HTR-8/SVneo (cell line): ENCODE data around the gene PRR14.

Source experiments
- DNase-seq: peaks from one replicate; pipeline ENCODE4 v3.0.0; 2011; ENCODE audit warnings: low spot score, mixed read lengths; ENCODE audit not compliant: insufficient read length
- FAIRE-seq: peaks from 2 replicates; lab custom pipeline; 2011; peaks lifted over from hg19 to GRCh38; lab: Jason Lieb, UNC

The PRR14 gene

DNA sequence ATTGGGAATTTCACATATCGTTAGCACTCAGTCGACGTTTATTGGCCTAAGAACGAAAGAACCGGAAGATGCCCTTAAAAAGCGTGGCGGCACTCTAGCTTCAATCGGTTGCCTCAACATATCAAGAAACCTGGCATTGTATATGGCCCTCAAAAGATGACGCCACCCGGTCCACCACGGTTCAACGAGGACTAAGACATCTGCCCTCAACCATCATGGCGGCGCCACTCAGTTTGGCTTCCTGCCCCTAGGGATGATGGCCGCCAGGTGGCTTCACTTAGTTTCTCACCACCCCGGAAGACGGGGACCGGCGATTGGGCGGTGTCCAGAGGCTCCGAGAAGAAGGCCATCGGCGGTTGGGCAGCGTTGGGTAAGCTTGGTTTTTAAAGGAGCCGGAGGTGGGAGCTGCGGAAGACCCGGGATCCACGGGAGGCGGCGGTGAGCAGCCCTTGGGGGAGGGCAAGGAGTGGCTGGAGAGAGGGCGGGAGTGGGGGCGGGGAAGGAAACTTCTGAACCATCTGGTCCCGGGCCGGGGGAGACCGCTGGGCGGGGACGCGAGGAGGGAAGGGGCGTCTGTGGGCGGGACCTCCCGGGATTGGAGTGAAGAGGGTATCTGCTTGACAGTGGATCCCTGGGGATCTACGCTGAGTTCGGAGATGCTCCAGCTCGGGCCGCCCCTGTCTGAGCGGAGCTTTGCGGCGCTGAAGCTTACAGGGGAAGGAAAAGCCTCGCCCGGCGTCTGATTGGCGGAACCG, at the start of gene PRR14:
PRR14 (plus strand) TSS at position 592 of the 755 bp plus-strand sequence. CDS start 686 bp downstream, outside the sequence.
- FAIRE-seq = peak; percentile 85
- DNase-seq = peak; percentile 98

GRCh38 chr16:30601966-30602365, 48.8 kb upstream of the PRR14 start:
- FAIRE-seq (no peak), DNase-seq (no peak)

DNA sequence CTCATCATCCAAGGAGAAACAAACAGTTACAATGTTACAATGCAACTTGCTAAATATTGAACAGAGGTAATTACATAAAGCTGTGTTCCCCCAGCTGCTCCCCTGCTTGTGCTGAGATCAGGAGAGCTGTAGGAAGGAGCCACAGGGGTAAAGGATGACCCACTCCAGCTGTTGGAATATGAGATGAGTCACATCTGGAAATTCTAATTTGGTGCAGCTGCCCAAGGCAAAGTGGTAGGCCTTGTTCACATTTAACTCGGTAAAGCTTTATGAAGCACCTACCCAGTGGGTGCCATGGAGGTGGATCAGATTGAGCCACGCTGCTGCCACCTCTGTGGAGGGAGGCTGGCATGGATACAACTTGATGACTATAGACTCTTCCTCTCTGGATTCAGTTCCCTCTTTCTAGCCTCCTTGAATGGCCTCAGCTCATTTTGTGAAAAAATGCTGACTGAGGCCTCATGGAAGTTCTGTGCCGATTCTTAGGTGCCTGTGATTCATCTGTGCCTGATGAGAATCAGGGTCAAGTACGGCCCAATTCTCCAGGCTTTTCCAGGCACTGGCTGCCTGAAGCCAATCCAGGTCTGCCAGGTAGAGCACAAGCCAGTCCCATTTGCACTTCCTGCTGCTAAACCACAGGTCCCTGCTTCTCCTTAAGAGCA, 48.0 kb upstream of the PRR14 start:
- DNase-seq (no peak), FAIRE-seq (no peak)

GRCh38 chr16:30603945-30604315, 46.8 kb upstream of the PRR14 start:
- no peak for FAIRE-seq

DNA sequence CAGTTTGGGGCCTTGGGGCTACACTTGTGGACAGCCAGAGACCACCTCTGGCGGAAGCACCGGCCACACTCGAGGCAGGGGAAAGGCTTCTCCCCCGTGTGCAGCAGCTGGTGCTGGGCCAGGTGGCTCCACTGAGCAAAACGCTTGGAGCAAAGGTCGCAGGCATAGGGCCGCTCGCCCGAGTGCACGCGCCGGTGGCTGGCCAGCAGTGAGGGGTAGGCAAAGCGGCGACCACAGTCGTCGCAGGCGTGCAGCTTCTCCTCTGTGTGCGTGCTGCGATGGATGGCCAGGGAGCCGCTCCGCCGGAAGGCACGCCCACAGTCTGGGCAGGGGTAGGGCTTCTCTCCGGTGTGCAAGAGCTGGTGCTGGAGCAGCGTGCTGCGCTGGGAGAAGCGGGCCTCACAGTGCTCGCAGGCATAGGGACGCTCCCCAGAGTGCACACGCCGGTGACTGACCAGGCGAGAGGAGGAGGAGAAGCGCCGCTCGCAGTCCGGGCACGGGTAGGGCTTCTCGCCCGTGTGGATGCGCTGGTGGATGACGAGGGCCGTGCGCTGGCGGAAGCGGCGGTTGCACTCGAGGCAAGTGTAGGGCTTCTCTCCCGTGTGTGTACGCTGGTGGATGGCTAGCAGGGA, 46.3 kb upstream of the PRR14 start:
- FAIRE-seq = no peak
- no peak for DNase-seq

More at GRCh38 chr16:30603945-30604315, 46.8 kb upstream of the PRR14 start:
- no peak for DNase-seq

DNA sequence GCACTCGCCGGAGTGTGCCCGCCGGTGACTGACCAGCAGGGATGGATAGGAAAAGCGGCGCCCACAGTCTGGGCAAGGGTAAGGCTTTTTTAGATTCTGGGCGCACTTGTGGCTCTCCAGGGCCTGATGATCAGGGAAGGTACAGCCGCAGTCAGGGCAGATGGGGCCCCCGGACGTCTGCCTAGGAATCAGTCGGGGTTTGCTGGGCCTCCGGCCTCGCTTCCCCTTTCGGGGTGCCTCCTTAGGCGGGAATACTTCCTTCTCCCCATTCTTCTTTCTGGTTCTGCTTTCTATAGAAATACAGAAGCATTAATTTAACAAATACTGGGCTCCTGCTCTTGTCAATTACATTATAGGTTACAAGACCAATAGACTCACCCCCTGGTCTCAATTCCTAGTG, 45.6 kb upstream of the PRR14 start:
- DNase-seq (no peak), FAIRE-seq (no peak)

GRCh38 chr16:30606004-30606403, 44.8 kb upstream of the PRR14 start:
- no peak for FAIRE-seq

DNA sequence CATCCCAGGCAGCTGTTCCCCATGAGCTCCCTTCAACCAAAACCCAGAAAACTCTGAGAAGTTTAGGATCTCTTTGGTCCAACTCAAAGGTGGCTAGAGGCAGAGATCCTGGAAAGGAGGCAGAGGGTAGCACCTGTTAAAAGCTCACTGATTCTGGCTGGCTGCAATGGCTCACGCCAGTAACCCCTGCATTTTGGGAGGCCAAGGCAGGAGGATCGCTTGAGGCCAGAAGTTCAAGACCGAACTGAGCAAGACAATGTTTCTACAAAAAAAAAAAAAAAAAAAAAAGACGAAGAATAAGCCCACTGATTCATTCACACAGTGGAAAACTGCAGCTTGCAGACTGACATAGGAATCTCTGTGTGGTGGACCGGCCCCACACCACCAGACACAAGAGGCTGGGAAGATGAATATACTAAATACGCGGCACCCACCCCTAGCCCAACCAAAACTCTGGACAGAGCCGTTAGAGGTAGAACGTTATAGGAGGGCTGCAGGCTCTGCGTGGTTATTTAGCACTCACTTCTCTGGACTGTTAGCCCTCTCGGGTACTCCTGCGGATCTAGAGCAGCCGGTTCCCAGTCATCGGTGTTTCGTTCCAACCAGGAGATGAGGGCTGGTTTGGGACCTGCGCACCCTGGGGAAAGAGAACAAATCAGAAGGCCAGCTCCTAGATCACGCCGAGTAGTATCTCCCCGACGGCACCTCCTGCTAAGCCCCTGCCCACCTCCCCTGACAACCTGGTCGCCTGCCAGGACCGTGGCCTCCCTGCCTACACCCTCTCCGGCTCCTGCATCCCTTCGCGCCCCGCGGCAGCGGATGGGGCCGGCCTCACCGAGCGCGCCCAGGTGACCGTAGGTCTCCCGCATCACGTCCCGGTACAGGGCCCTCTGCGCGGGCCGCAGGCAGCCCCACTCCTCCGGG, 41.5 kb upstream of the PRR14 start:
- FAIRE-seq = no peak
- peak; percentile 37 for DNase-seq

More at GRCh38 chr16:30606004-30606403, 44.8 kb upstream of the PRR14 start:
- DNase-seq = no peak

DNA sequence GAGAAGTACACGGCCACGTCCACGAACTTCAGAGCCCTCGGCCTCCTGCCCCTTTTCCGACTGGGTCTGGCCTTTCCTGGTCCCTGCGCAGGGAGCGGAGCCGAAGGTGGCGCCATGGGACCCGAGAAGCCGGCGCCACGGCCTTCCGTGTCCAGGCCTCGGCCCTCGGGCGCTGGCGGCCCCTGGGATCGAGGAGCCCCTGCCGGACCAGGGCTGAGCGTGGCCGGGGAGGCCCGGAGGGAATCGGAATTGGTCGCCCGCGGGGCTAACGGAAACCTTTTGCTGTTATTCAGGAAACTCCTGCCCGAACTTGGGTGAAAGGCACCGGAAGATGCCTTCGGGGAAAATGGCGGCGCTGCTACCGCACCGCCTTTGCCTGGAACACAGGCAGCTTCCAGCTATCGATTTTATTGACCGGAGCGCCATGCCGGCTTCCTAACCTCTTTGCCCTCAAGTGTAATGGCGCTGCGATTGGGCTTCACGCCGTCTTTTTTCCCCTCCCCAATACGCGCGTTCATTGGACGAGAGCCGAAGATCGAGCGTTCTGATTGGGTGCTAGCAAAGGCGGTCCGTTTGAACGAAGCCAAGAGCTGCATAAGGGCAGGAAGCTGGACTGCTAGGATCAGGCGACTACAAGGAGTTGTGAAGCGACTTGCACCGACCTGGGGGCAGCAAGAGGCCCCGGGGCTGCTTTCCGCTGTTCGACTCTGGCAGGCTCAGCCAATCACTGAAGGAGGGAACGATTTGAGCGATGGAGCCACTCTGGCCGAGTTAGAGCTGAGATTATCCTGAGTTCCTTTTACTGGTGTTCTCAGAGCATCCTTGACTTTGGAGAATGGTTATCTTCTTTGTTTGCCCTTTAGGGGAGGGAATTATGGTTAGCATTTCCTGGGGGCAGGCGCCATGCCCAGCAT, 40.6 kb upstream of the PRR14 start, which contains the start of gene ZNF689:
ZNF689 (minus strand) TSS at position 464 of the 914 bp plus-strand sequence; CDS start at position 116, 348 bp downstream.
- peak; percentile 97 for DNase-seq
- FAIRE-seq = peak; percentile 16

DNA sequence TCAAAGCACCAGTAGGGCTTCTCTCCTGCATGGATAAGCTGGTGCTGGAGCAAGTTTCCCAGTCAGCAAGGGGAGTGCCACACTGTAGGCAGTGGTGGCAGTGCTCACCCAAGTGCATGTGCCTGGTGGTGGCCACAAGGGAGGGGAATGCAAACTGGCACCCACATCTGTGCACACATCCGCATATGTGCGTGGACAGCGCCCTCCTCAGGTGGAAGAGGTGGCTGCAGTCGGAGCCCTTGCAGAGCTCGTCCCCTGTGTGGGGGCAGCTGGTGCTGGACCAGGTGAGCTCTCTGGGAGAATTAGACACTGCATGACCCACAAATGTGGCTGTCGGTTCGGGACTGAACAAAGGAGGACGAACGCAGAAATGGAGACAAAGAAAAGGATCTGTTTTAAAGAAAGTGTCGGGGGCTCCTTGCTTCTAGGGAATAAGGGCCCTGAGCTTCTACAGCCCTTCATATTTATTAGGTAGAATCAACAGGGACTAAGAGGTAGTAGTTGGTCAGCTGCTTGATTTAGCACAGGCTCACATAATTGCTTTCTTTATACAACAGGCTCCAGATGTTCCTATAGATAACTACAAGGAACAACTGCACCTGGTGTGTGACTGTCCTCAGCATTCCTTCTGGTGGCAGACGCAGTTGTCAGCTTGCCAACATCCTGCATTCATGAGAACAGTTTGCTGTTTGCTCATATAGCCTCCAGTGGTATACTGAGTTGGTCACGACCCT, 35.2 kb upstream of the PRR14 start:
- FAIRE-seq (no peak), DNase-seq (peak; percentile 61)

DNA sequence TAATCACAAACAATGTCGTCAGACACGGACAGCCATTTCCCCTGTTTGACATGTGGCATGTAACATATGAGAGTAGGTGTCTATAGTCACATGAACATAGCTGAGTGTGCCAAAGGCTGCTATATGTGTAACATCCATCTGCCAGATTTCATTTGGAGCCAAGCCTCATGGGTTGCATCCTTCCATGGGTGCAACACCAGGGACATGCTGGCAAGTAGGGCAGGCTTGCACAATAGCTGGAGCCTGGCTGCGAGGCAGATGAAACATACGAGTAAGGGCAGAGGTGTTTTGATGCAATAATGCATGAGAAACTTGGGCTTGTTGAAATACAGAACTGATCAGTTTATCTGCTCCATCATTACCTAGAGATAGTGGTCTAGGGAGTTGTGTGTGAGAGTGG, 31.6 kb upstream of the PRR14 start:
- no peak for FAIRE-seq
- DNase-seq = no peak

GRCh38 chr16:30619638-30620037, 31.1 kb upstream of the PRR14 start:
- DNase-seq = no peak
- no peak for FAIRE-seq

DNA sequence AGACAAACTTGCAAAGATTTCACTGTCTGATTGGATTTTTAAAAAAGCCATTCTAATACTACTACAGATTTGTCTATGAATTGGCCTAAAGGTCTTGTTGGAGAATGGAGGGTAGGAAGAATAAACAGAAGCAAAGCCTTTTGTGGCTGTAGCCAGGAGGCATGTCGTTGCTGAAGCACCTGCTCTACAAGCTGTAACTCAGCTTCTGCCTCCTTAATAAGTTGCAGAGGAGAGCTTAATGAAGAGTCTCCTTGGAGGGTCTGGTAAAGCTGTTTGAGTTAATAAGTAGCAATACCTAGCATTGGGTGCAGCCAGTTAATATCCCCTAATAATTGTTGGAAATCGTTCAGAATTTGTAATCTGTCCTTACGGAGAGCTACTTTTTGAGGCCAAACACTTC, 30.6 kb upstream of the PRR14 start:
- DNase-seq = no peak
- FAIRE-seq = no peak

DNA sequence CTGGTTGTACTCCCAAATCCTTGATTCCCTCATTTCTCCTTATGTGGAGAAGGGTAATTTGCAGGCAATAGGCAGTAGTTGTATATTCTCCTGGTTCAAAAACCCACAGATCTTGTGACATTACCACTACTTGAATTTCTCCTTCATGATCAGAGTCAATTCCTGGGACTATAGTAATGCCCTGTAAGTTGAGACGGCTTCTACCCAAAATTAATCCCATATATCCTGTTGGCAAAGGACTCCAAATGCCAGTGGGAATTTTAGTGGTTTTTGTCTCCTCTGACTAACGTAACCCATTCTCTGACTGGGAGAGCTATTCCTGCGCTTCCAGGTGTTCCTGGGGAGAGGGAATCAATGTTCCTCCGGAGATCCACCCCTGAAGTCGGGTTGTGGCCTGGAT, 29.0 kb upstream of the PRR14 start:
- FAIRE-seq (no peak), DNase-seq (no peak)

DNA sequence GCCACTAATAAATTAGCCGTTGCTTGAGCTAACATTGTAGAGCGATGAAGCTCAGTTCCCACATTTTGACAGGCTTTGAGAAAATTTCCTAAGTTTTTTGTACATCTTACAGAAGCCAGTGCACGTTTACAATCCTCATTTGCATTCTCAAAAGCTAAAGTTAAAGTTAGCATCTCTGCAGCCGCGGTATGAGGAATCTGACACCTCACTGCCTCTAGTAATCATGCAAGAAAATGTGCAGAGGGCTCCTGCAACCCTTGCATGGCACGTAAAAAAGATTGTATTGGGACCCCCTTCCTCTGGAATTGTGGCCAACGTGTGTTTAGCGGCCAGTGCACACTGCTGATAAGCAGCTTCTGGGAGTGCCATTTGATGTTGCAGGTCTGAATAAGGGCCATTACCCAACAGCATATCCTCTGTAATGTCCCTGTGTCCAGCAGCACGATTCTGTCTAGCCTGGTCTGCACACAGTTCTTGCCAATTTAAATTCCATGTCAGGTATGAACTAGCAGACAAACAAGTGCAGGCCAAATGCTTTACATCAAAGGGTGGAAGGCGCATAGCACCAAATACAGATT, 28.2 kb upstream of the PRR14 start:
- FAIRE-seq = no peak
- DNase-seq = no peak

GRCh38 chr16:30623536-30624283, 27.1 kb upstream of the PRR14 start:
- DNase-seq = no peak
- FAIRE-seq = no peak

DNA sequence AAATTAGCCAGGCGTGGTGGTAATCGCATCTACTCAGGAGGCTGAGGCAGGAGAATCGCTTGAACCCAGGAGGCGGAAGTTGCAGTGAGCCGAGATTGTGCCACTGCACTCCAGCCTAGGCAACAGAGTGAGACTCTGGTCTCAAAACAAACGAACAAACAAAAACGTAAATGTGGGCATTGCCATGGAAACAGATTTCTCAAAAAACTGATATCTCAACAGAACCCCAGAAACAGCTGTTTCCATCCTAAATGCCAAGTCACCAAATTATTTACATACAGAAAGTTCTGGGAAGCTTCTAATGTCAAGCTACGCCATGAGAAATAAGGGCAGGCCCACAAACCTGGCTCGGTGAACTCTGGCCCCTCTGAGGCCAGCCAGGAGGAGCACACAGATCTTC, 24.5 kb upstream of the PRR14 start:
- DNase-seq (no peak), FAIRE-seq (no peak)
